ENCODE results near the gene MCF2L2. TPM values are rescaled to one million over a fixed set of nuclear protein-coding genes. Genes with fewer than 3 reads are reported as not detected.

MCF2L2 gene
- total and polyA plus RNA-seq, 2 of the 13 experiments (the other 11 are each of a cell fraction or from before 2014, with no cell fraction given) = not detected

DNA sequence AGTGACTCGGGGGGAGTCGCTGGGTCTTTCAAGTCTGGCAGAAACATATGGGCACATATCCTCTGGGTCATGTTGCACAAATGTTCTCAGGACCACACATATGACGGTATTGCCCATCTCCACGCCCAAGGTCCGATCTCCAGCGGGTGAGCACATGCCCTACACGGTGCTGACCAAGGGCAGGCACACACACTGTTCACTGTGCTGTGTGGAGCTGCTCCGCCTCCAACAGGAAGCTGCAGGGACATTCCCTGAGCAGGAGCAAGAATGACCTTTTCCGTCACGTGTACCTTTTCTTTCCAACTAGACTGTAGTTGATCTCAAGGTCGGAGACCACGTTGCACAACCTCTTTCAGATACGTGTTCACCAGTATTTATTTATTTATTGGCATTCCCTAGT lies 217.1 kb downstream of the MCF2L2 start (continued):
- TF ChIP-seq, protein P1, sequence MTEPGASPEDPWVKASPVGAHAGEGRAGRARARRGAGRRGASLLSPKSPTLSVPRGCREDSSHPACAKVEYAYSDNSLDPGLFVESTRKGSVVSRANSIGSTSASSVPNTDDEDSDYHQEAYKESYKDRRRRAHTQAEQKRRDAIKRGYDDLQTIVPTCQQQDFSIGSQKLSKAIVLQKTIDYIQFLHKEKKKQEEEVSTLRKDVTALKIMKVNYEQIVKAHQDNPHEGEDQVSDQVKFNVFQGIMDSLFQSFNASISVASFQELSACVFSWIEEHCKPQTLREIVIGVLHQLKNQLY (CRISPR knock-in tag; IDR thresholded peaks at IDR 0.05) = peak; percentile 96
- TF ChIP-seq ZMAT3 (CRISPR knock-in tag; conservative IDR thresholded peaks at IDR 0.05) = no peak
- peak; percentile 41; the same call in 1 of the 2 replicates for TF ChIP-seq HDAC1 (CRISPR knock-in tag; IDR thresholded peaks at IDR 0.05)
- peak; percentile 16 for TF ChIP-seq SKI (IDR thresholded peaks at IDR 0.05; ENCODE audit: partially characterized antibody)
- TF ChIP-seq, protein P2, sequence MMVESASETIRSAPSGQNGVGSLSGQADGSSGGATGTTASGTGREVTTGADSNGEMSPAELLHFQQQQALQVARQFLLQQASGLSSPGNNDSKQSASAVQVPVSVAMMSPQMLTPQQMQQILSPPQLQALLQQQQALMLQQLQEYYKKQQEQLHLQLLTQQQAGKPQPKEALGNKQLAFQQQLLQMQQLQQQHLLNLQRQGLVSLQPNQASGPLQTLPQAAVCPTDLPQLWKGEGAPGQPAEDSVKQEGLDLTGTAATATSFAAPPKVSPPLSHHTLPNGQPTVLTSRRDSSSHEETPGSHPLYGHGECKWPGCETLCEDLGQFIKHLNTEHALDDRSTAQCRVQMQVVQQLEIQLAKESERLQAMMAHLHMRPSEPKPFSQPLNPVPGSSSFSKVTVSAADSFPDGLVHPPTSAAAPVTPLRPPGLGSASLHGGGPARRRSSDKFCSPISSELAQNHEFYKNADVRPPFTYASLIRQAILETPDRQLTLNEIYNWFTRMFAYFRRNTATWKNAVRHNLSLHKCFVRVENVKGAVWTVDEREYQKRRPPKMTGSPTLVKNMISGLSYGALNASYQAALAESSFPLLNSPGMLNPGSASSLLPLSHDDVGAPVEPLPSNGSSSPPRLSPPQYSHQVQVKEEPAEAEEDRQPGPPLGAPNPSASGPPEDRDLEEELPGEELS (CRISPR knock-in tag; IDR thresholded peaks at IDR 0.05) = peak; percentile 89
- TF ChIP-seq, protein P3, sequence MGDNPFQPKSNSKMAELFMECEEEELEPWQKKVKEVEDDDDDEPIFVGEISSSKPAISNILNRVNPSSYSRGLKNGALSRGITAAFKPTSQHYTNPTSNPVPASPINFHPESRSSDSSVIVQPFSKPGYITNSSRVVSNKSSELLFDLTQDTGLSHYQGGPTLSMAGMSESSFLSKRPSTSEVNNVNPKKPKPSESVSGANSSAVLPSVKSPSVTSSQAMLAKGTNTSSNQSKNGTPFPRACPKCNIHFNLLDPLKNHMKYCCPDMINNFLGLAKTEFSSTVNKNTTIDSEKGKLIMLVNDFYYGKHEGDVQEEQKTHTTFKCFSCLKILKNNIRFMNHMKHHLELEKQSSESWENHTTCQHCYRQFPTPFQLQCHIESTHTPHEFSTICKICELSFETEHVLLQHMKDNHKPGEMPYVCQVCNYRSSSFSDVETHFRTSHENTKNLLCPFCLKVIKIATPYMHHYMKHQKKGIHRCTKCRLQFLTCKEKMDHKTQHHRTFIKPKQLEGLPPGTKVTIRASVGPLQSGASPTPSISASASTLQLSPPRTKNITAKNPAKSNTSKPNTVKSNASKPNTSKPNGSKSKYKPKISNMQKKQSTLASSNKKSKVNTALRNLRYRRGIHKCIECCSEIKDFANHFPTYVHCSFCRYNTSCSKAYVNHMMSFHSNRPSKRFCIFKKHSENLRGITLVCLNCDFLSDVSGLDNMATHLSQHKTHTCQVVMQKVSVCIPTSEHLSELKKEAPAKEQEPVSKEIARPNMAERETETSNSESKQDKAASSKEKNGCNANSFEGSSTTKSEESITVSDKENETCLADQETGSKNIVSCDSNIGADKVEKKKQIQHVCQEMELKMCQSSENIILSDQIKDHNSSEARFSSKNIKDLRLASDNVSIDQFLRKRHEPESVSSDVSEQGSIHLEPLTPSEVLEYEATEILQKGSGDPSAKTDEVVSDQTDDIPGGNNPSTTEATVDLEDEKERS (CRISPR knock-in tag; IDR thresholded peaks at IDR 0.05) = peak; percentile 71; the same call in 1 of the 2 replicates
- peak; percentile 67 for TF ChIP-seq KDM2A (CRISPR knock-in tag; IDR thresholded peaks at IDR 0.05; ENCODE audit: borderline replicate concordance, low read depth)
- peak; percentile 60 for TF ChIP-seq ELF1 (CRISPR knock-in tag; IDR thresholded peaks at IDR 0.05)
- 0 out of 2 replicates have a peak, but pooled peaks have one; percentile 17 for TF ChIP-seq SETDB1 (CRISPR knock-in tag; IDR thresholded peaks at IDR 0.05; ENCODE audit: borderline replicate concordance)
- TF ChIP-seq ZNF431 (CRISPR knock-in tag; IDR thresholded peaks at IDR 0.05; ENCODE audit: borderline replicate concordance, low read depth) = peak; percentile 78
- TF ChIP-seq, protein P4, sequence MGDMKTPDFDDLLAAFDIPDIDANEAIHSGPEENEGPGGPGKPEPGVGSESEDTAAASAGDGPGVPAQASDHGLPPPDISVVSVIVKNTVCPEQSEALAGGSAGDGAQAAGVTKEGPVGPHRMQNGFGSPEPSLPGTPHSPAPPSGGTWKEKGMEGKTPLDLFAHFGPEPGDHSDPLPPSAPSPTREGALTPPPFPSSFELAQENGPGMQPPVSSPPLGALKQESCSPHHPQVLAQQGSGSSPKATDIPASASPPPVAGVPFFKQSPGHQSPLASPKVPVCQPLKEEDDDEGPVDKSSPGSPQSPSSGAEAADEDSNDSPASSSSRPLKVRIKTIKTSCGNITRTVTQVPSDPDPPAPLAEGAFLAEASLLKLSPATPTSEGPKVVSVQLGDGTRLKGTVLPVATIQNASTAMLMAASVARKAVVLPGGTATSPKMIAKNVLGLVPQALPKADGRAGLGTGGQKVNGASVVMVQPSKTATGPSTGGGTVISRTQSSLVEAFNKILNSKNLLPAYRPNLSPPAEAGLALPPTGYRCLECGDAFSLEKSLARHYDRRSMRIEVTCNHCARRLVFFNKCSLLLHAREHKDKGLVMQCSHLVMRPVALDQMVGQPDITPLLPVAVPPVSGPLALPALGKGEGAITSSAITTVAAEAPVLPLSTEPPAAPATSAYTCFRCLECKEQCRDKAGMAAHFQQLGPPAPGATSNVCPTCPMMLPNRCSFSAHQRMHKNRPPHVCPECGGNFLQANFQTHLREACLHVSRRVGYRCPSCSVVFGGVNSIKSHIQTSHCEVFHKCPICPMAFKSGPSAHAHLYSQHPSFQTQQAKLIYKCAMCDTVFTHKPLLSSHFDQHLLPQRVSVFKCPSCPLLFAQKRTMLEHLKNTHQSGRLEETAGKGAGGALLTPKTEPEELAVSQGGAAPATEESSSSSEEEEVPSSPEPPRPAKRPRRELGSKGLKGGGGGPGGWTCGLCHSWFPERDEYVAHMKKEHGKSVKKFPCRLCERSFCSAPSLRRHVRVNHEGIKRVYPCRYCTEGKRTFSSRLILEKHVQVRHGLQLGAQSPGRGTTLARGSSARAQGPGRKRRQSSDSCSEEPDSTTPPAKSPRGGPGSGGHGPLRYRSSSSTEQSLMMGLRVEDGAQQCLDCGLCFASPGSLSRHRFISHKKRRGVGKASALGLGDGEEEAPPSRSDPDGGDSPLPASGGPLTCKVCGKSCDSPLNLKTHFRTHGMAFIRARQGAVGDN (CRISPR knock-in tag; IDR thresholded peaks at IDR 0.05) = peak; percentile 88
- 0 out of 2 replicates have a peak, but pooled peaks have one; percentile 37 for TF ChIP-seq HMG20B (CRISPR knock-in tag; conservative IDR thresholded peaks at IDR 0.05)
- no peak for TF ChIP-seq CBX2 (IDR thresholded peaks at IDR 0.05; ENCODE audit: low read depth, low read length)
- no peak for TF ChIP-seq CBX2 (CRISPR knock-in tag; IDR thresholded peaks at IDR 0.05; ENCODE audit: low read depth)
- TF ChIP-seq, protein P5, sequence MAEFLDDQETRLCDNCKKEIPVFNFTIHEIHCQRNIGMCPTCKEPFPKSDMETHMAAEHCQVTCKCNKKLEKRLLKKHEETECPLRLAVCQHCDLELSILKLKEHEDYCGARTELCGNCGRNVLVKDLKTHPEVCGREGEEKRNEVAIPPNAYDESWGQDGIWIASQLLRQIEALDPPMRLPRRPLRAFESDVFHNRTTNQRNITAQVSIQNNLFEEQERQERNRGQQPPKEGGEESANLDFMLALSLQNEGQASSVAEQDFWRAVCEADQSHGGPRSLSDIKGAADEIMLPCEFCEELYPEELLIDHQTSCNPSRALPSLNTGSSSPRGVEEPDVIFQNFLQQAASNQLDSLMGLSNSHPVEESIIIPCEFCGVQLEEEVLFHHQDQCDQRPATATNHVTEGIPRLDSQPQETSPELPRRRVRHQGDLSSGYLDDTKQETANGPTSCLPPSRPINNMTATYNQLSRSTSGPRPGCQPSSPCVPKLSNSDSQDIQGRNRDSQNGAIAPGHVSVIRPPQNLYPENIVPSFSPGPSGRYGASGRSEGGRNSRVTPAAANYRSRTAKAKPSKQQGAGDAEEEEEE (CRISPR knock-in tag; IDR thresholded peaks at IDR 0.05; ENCODE audit: borderline replicate concordance) = no peak
- TF ChIP-seq FOXK1 (CRISPR knock-in tag; IDR thresholded peaks at IDR 0.05; ENCODE audit: borderline replicate concordance, low read depth) = peak; percentile 13; the same call in 1 of the 2 replicates
- TF ChIP-seq HNRNPL (IDR thresholded peaks at IDR 0.05; ENCODE audit: low read depth, low read length) = no peak
- peak; percentile 56; the same call in 1 of the 2 replicates for TF ChIP-seq ZNF44 (CRISPR knock-in tag; IDR thresholded peaks at IDR 0.05)
- no peak for TF ChIP-seq GFI1 (CRISPR knock-in tag; IDR thresholded peaks at IDR 0.05; ENCODE audit: borderline replicate concordance)

All from HepG2 (cell line).